Neural cell (in vitro differentiated cells): Measurements from ENCODE around the gene KATNAL1. TPM values are rescaled to one million over a fixed set of nuclear protein-coding genes. Genes with fewer than 3 reads are reported as not detected.

Experiments used
- H2AFZ ChIP-seq: fragments of 200-600, 300-800 bp; sonication (generic), shearing (Covaris generic); 2 replicates; pipeline ENCODE4 v1.6.0; 2014; ENCODE audit warnings: low read depth, mild to moderate bottlenecking, antibody characterized with exemption, low read length, moderate library complexity
- H3F3A ChIP-seq: fragments of 200-600 bp; shearing (Covaris generic); 2 replicates; pipeline ENCODE4 v1.6.1; 2016; ENCODE audit warnings: mild to moderate bottlenecking, moderate library complexity, mixed read lengths, antibody characterized with exemption, low read length; ENCODE audit not compliant: insufficient read depth, poor library complexity, severe bottlenecking
- H3K27ac ChIP-seq: fragments of 200-600, 300-800 bp; sonication (generic), shearing (Covaris generic); 2 replicates; pipeline ENCODE4 v1.5.1; 2014; ENCODE audit warnings: mild to moderate bottlenecking, low read length, moderate library complexity
- H3K27me3 ChIP-seq: fragments of 300-800, 200-600 bp; sonication (generic), shearing (Covaris generic); 2 replicates; pipeline ENCODE4 v1.6.0; 2014; ENCODE audit warnings: mild to moderate bottlenecking, low read depth, low read length, moderate library complexity; ENCODE audit not compliant: insufficient read depth
- H3K36me3 ChIP-seq: fragments of 300-800, 200-600 bp; sonication (generic), shearing (Covaris generic); 2 replicates; pipeline ENCODE4 v1.5.1; 2014; ENCODE audit warnings: mild to moderate bottlenecking, antibody characterized with exemption, low read length, moderate library complexity; ENCODE audit not compliant: insufficient read depth
- H3K4me2 ChIP-seq: fragments of 300-800, 200-600 bp; sonication (generic), shearing (Covaris generic); 2 replicates; pipeline ENCODE4 v1.6.0; 2014; ENCODE audit warnings: mild to moderate bottlenecking, low read length
- H3K4me3 ChIP-seq: fragments of 300-800, 200-600 bp; sonication (generic), shearing (Covaris generic); 2 replicates; pipeline ENCODE4 v1.5.1; 2014; ENCODE audit warnings: mild to moderate bottlenecking, low read length, moderate library complexity
- H3K79me2 ChIP-seq: fragments of 200-600 bp; shearing (Covaris generic); replicated peaks from 2 replicates; pipeline ENCODE4 v1.6.0; 2014; ENCODE audit warnings: mild to moderate bottlenecking, low read length, moderate library complexity; ENCODE audit not compliant: insufficient read depth
- H3K9ac ChIP-seq: fragments of 300-800, 200-600 bp; sonication (generic), shearing (Covaris generic); 2 replicates; pipeline ENCODE4 v1.6.1; 2016; ENCODE audit warnings: mild to moderate bottlenecking, low read length, mixed read lengths
- H3K9me2 ChIP-seq: fragments of 200-600 bp; shearing (Covaris generic); 2 replicates; pipeline ENCODE4 v1.6.1; 2016; ENCODE audit warnings: mild to moderate bottlenecking, low read length, mixed read lengths; ENCODE audit not compliant: insufficient read depth
- H3K9me3 ChIP-seq: fragments of 200-600, 300-800 bp; sonication (generic), shearing (Covaris generic); 2 replicates; pipeline ENCODE4 v1.6.1; 2016; ENCODE audit warnings: mild to moderate bottlenecking, mixed run types, low read length, moderate library complexity, mixed read lengths
- H4K20me1 ChIP-seq: fragments of 200-600 bp; shearing (Covaris generic); 2 replicates; pipeline ENCODE4 v1.6.1; 2016; ENCODE audit warnings: mild to moderate bottlenecking, mixed run types; ENCODE audit not compliant: insufficient read depth
- EP300 ChIP-seq: fragments of 450-650 bp; conservative IDR thresholded peaks from 2 replicates; pipeline ENCODE4 v1.6.1; 2014; ENCODE audit warnings: antibody characterized with exemption, mild to moderate bottlenecking, moderate library complexity; ENCODE audit not compliant: poor library complexity, severe bottlenecking
- EZH2 ChIP-seq: fragments of 200-600, 300-800 bp; shearing (Covaris generic), sonication (generic); IDR thresholded peaks from 2 replicates; pipeline ENCODE4 v1.6.1; 2014; ENCODE audit warnings: antibody characterized with exemption, low read length, borderline replicate concordance, mild to moderate bottlenecking; ENCODE audit not compliant: insufficient read depth, poor library complexity, severe bottlenecking
- MXI1 ChIP-seq: fragments of 450-650 bp; conservative IDR thresholded peaks from 2 replicates; pipeline ENCODE4 v1.6.1; 2014; ENCODE audit warnings: antibody characterized with exemption, mild to moderate bottlenecking; ENCODE audit not compliant: poor library complexity, severe bottlenecking
- POLR2AphosphoS5 ChIP-seq: IDR thresholded peaks from 2 replicates; pipeline ENCODE4 v1.6.1; 2012
- RAD21 ChIP-seq: fragments of 450-650 bp; conservative IDR thresholded peaks from 2 replicates; pipeline ENCODE4 v1.6.1; 2014; ENCODE audit warnings: antibody characterized with exemption, mild to moderate bottlenecking, moderate library complexity
- REST ChIP-seq: IDR thresholded peaks from 2 replicates; pipeline ENCODE4 v1.6.1; 2012; ENCODE audit warnings: borderline replicate concordance
- SMC3 ChIP-seq: fragments of 450-650 bp; conservative IDR thresholded peaks from 2 replicates; pipeline ENCODE4 v1.6.1; 2014; ENCODE audit warnings: antibody characterized with exemption, mild to moderate bottlenecking, moderate library complexity; ENCODE audit not compliant: poor library complexity
- TAF1 ChIP-seq: IDR thresholded peaks from 2 replicates; pipeline ENCODE4 v1.6.1; 2012; ENCODE audit warnings: low read depth
- polyA plus RNA-seq: library from polyadenylated mRNA; depleted of rRNA; stranded (reverse); fragments of >200 nt; gene quantifications from 2 replicates; pipeline ENCODE4 v1.2.3, GENCODE V29; 2014
- TF ChIP-seq, protein P1 (sequence below): fragments of 450-650 bp; IDR thresholded peaks from 2 replicates; pipeline ENCODE4 v1.5.1; 2014; ENCODE audit warnings: antibody characterized with exemption, mild to moderate bottlenecking, moderate library complexity; ENCODE audit not compliant: poor library complexity, severe bottlenecking

KATNAL1 gene
- polyA plus RNA-seq, 1 donor from 2014 or later: 24.9 TPM

GRCh38 chr13:30156826-30157615, 150.3 kb downstream of the KATNAL1 start:
- Histone ChIP-seq H3K9ac (no peak overlapping the region), H3K79me2 (no peaks in the 10 kb centered on the region), H3K9me3 (no peaks in the 10 kb centered on the region), H3K27me3 (no peaks in the 10 kb centered on the region), H3K9me2 (no peaks in the 10 kb centered on the region), H3K4me3 (no peak overlapping the region), H4K20me1 (no peaks in the 10 kb centered on the region), H3K4me2 (no peak overlapping the region), H3K36me3 (no peaks in the 10 kb centered on the region), H3K27ac (no peak overlapping the region), H3F3A (no peaks in the 10 kb centered on the region), H2AFZ (no peak overlapping the region)
- TF ChIP-seq MXI1 (no peak), REST (no peak), SMC3 (no peak)

- H3K27ac ChIP-seq: no peak overlapping the region
- H3K4me2 ChIP-seq: no peak overlapping the region
- no peaks in the 10 kb centered on the region for H3K9me3 ChIP-seq
- H3K4me3 ChIP-seq: no peak overlapping the region
- H3K79me2 ChIP-seq: no peaks in the 10 kb centered on the region
- H3K9ac ChIP-seq: no peak overlapping the region
- H4K20me1 ChIP-seq: no peaks in the 10 kb centered on the region
- H3F3A ChIP-seq: no peaks in the 10 kb centered on the region
- no peaks in the 10 kb centered on the region for H3K9me2 ChIP-seq
- H3K27me3 ChIP-seq: no peaks in the 10 kb centered on the region
- H3K36me3 ChIP-seq: no peaks in the 10 kb centered on the region
- H2AFZ ChIP-seq: no peak overlapping the region
- TF ChIP-seq POLR2AphosphoS5: no peak
- TF ChIP-seq, protein P1, sequence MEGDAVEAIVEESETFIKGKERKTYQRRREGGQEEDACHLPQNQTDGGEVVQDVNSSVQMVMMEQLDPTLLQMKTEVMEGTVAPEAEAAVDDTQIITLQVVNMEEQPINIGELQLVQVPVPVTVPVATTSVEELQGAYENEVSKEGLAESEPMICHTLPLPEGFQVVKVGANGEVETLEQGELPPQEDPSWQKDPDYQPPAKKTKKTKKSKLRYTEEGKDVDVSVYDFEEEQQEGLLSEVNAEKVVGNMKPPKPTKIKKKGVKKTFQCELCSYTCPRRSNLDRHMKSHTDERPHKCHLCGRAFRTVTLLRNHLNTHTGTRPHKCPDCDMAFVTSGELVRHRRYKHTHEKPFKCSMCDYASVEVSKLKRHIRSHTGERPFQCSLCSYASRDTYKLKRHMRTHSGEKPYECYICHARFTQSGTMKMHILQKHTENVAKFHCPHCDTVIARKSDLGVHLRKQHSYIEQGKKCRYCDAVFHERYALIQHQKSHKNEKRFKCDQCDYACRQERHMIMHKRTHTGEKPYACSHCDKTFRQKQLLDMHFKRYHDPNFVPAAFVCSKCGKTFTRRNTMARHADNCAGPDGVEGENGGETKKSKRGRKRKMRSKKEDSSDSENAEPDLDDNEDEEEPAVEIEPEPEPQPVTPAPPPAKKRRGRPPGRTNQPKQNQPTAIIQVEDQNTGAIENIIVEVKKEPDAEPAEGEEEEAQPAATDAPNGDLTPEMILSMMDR: no peak
- no peak for TF ChIP-seq TAF1
- TF ChIP-seq EZH2: no peak
- no peak for TF ChIP-seq MXI1
- TF ChIP-seq EP300: no peak
- no peak for TF ChIP-seq REST
- TF ChIP-seq SMC3: no peak
- no peak for TF ChIP-seq RAD21
Observed at GRCh38 chr13:30156270-30156669, 151.1 kb downstream of the KATNAL1 start.
